Posterior cingulate gyrus (tissue), 11 donors: ENCODE results near the gene NPHP1.
A peak's percentile ranks its signal among the peaks of the same experiment; 100 is the strongest.
"Not testable (repeated sequence)": the region's sequence is repeated elsewhere in the genome, so short reads cannot be mapped to it uniquely, and the experiment has no call there.

Experiments used
- DNase-seq, 10 donors: peaks; one replicate each; pipeline versions ENCODE4 v3.0.0 to v3.0.0-alpha.2; 2020 to 2021; ENCODE audit warnings: mixed read lengths in 3 of 10
- intact Hi-C: fragments of 100-400 bp; cut with DNase I; formaldehyde crosslinking; loops from one replicate; pipeline ENCODE4 v1.15.1; 2023

NPHP1 gene

DNA sequence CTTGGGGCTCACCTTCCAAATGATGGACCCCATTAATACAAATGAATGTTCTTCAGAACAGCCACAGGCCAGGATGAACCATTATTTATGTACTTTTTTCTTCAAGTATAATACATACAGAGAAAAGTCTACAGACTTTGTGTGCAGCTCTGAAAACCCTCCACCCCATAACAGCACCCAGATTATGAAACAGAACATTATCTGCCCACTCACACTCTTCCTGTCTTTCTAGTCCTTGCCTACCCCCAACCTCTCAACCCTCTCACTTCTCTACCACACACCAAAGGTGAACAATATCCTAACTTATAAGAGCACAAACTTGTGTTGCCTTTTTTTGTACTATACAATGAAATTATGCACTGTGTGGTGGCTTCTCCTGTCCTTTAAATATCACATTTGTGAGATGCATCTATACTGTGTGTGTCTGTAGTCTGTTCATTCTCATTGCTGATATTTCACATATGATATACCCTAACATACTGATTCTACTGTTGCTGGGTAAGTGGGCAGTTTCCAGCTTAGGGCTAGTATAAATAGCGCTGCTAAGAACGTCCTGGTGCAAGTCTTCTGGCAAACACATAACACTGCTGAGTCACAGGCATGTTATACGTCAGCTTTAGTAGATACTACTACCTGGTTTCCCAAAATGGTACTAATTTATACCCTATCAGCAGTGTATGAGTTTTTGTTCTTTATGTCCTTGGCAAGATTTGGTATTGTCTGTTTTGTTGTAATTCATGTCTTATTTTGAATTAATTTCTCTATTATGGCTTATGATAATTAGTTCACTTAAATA is 1.0 kb upstream of the NPHP1 start:
- intact Hi-C loops: no loop called here
- no peak for DNase-seq

DNA sequence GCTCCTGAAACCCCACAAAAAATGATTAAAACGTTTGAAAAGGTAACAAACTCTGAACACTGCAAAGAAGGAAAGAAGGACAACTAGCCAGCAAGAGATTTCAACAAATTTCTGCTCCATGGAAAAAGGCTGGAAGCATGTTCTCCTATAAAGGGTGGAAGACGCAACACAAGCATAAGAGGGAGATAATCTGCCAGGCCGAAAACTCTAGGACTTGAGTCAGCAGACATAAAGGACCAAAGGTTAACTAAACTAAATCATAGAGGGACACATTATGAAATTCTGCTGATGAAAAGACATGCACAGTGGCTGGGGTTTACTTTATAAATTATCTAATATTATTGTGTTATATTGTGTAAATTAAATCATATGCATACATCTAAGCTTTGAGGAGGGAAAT is 6.8 kb downstream of the NPHP1 start:
- DNase-seq: no peak
- intact Hi-C loops: no loop called here

DNA sequence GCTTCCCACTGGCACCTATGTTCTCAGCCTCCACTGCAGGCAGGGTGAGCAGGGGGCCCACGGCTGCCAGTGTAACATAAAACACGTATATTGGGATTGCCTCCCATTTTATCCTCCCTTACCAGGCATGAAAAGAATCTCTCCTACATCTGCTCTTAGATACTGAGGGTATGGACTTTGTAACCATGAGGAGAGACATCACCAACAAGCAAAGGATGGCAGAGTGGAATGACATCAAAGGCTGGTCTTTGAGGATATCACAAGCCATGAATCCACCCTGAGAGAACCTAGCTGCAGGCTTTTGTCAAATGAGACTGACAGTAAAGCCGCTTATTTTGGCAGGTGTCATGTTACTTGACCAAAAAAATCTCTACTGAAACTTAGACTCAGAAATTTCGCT is 7.4 kb downstream of the NPHP1 start:
- no peak for DNase-seq

DNA sequence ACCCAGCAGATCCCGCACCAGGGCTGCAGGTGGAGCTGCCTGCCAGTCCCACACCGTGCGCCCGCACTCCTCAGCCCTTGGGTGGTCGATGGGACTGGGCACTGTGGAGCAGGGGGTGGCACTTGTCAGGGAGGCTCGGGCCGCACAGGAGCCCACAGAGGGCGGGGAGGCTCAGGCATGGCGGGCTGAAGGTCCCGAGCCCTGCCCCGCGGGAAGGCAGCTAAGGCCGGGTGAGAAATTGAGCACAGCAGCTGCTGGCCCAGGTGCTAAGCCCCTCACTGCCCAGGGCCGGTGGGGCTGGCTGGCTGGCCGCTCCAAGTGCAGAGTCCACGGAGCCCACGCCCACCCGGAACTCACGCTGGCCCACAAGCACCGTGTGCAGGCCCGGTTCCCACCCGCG is 14.6 kb downstream of the NPHP1 start:
- DNase-seq: peak in 1 of 10 donors; percentile 80
- intact Hi-C loops: not testable (repeated sequence)

More for the DNA sequence above, 7.4 kb downstream of the NPHP1 start:
- intact Hi-C loops: no loop called here

DNA sequence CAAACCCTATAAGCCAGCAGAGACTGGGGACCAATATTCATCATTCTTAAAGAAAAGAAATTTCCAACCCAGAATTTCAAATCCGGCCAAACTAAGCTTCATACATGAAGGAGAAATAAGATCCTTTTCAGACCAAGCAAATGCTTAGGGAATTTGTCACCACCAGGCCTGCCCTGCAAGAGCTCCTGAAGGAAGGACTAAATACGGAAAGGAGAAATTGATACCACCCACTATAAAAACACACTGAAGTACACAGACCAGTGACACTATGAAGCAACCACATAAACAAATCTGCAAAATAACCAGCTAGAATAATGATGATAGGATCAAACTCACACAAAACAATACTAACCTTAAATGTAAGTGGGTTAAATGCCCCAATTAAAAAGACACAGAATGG is 22.4 kb downstream of the NPHP1 start:
- intact Hi-C loops: no loop called here
- no peak for DNase-seq

DNA sequence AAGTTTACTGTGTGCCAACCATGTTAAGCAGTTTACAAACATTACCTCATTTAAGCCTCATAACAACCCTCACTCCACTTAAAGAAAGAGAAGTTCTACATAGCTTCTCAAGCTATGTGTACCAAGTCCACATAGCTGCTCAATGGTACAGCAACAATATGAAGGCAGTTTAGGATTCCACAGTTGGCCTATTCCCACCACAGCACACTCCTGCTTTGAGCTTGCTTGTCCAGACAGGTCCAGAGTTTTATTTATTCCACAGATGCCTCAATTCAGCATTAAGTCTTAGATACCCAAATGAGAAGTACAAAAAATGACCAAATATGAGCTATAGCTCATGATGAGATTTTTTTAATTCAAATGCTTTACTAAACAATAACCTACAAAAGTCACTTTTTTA is 24.8 kb downstream of the NPHP1 start:
- intact Hi-C loops: no loop called here
- DNase-seq: no peak

DNA sequence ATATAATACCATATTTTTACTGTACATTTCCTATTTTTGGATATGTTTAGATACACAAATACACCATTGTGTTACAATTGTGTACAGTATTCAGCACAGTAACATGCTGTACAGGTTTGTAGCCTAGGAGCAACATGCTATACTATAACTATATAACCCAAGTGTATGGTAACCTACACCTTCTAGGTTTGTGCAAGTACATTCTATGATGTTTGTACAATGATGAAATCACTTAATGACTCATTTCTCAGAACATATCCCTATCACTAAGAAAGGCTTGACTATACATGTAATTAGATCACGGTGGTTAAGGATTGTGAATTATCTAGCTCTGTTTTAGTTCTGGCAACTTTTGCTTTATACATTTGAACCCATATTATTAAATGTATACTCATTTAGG is 31.3 kb downstream of the NPHP1 start:
- intact Hi-C loops: no loop called here
- DNase-seq: no peak

DNA sequence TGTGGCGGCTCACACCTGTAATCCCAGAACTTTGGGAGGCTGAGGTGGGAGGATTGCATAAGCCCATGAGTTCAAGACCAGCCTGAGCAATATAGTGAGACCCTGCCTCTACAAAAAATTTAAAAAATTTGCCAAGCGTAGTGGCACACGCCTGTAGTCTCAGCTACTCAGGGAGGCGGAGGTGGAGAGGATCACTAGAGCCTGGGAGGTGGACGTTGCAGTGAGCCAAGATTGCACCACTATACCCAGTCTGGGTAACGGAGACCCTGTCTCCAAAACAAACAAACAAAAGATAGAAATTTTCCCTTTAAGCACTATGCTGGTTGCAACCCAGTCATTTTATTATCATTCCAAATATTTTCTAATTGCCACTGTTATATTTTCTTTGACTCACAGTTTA is 32.3 kb downstream of the NPHP1 start:
- intact Hi-C loops: no loop called here
- DNase-seq: no peak

DNA sequence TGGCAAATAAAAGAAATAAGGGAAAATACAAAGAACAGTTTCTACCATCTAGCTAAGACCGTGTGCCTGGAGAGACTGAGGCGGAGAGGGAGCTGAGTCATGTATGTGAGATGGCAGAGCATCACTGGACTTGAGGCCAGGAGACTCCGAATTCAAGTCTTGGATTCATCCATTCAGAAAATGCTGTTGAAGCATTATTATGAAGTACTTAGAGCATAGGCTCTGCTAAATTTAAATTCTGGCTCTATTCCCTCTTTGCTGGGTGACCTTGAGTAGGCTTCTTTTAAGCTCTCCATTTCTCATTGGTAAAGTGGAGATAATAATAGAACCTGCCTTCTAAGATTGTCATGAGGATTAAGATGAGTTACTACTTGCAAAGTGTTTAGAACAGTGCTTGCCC is 34.7 kb downstream of the NPHP1 start:
- intact Hi-C loops: no loop called here
- DNase-seq: no peak

DNA sequence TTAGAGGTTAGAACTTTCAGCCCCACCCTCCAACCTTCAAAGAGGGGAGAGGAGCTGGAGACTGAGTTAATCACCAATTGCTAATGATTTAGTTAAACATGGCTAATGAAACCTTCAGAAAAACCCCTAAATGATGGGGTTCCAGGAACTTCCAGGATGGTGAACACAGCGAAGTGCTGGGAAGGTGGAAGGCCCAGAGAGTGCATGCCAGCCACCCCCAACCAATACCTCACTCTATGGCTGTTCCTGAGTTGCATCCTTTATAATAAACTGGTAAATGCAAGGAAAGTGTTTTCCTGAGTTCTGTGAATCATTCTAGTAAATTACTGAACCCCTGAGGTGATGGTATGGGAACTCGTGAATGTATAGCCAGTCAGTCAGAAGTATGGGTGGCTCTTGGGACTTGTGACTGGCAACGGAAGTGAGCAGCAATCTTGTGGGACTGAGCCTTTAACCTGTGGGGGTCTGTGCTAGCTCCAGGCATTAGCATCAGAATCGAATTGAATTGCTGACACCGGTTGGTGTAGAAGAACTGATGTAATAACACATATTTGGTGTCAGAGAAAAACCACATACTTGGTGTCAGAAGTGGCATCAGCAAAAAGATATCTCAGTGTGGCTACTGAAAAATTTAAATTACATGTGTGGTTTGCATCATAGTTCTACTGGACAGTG is 37.4 kb downstream of the NPHP1 start:
- intact Hi-C loops: no loop called here
- DNase-seq: no peak

DNA sequence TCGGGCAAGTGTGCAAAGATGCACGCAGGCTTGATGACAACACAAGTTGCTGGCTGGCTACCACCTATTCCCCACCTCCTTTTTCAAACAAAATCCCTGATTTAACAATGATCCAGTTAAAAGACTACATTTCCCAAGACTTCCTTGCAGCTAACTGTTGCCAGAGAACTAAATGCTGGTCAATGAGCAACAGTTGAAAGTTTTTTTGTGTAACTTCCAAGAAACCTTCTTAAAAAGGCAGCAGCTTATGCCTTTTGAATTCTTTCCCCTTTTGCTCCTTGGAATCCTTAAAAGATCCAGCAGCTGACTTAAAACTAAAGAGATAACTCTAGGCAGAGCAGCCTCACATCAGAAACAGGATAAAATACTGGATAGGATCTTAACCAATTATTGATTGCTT is 38.5 kb downstream of the NPHP1 start:
- intact Hi-C loops: no loop called here
- DNase-seq: no peak

DNA sequence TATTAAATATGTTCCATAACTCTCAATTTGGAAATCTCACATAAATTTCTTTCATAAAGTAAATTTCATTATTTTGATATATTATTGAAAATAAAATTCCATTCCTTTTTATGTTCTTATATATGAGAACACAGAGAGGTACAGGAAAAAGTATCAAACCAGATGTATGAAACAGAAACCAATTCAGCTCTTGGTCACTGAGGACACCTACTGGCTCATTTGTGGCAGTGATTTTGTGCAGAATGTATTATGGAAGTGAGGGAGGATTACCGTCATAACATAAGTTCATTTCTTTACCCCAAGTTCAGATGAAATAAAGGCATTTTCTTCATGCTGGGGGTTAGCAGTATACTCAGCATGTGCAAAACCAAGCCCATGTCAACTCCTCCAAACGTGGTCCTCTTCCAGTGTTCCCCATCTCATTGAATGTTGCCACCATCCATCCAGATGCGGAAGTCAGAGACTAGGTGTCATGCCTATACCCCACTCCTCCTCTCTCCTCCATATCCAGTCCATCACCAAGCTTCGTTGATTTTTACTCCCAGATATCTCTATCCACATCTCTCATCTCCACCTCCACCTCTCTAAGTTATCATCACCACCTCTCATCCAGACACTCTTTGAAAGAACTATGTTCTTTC is 47.5 kb downstream of the NPHP1 start:
- peak in 1 of 10 donors; percentile 11 for DNase-seq
- intact Hi-C loops: no loop called here

DNA sequence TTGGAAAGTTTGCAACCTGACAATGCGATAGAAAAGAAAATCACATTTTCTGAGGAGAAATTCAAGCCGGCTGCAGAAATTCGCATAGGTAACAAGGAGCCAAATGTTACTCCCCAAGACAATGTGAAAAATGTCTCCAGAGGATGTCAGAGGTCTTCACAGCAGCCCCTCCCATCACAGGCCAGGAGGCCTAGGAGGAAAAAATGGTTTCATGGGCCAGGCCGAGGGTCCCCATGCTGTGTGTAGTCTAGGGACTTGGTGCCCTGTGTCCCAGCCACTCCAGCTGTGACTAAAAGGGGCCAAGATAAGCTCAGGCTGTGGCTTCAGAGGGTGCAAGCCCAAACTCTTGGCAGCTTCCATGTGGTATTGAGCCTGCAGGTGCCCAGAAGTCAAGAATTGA is 50.0 kb downstream of the NPHP1 start:
- intact Hi-C loops: not testable (repeated sequence)

DNA sequence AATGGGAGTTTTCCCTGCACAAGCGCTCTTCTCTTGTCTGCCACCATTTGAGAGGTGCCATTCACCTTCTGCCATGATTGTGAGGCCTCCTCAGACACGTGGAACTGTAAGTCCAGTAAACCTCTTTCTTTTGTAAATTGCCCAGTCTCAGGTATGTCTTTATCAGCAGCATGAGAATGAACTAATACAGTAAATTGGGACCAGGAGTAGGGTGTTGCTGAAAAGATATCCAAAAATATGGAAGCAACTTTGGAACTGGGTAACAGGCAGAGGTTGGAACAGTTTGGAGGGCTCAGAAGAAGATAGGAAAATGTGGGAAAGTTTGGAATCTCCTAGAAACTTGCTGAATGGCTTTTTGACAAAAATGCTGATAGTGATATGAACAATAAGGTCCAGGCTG is 50.6 kb downstream of the NPHP1 start:
- not testable (repeated sequence) for DNase-seq

More for the DNA sequence above, 50.0 kb downstream of the NPHP1 start:
- DNase-seq: not testable (repeated sequence)

DNA sequence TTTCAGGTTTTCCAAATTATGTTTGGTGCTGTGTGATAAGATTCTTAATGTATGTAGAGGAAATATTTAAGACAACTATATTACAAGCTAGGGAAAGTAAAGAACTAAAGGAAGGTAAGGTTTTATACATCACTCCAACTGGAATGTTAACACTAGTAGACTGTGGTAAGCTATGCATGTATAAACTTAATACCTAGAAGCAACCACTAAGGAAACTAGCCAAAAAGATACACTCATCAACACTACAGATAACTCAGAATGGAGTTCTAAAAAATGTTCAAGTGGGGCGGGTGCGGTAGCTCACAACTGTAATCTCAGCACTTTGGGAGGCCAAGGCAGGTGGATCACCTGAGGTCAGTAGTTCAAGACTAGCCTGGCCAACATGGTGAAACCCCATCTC is 51.4 kb downstream of the NPHP1 start:
- intact Hi-C loops: no loop called here
- no peak for DNase-seq

More for the DNA sequence above, 50.6 kb downstream of the NPHP1 start:
- intact Hi-C loops: not testable (repeated sequence)

DNA sequence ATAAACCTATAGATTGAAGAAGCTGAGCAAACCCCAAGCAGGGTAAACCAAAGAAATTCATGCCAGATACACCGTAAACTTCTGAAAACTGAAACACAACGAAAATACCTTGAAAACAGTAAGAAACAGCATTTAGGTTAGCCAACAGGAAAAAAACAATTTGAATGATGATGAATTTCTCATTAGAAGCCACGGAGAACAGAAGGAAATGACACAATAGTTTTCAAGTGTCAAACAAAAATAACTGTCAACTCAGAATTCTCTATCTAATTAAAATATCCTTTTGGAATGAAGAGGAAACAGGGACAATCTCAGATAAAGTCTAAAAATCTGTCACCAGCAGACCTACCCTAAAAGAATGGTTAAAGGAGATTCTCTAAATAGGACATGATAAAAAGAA is 51.9 kb downstream of the NPHP1 start:
- intact Hi-C loops: no loop called here
- no peak for DNase-seq

DNA sequence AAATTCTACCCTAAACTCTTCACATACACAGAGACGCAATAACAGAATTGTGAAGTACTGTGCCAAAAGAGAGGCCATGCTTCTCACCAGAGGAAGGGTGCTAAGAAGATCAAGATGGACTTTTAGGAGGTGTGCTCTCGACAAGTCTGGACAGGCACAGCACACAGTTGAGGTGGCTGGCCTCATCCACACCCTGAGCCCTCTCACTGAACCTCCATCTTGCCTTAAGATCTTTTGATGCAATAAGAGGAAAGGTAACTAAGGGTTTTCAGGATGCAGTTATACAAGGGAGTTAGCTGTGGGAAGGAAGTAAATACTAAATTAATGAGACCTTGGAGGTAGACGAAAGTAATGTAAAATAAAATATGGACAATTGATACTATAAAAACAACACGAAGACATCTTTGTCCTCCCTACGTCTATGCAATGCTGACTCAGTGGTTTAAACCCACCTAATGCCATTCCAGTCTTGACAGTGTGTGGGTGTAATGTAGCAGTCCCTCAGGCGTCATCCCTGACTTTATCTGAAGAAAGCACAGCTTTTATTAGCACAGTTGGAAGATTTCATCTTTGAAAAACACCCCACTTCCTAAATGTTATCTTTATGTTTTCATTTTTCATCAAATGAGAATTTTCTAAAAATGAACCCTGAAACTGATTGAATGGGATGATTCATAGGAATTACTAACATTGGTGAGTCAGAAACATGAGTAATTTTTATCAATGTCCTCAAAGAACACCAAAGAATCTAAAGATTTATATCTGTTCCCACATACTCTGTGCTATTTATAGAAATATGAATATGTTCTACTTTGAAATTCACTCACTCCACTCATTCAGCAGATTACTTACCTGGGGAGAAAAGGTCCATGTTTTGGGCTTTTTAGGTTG is 55.2 kb downstream of the NPHP1 start:
- intact Hi-C loops: no loop called here
- DNase-seq: no peak

DNA sequence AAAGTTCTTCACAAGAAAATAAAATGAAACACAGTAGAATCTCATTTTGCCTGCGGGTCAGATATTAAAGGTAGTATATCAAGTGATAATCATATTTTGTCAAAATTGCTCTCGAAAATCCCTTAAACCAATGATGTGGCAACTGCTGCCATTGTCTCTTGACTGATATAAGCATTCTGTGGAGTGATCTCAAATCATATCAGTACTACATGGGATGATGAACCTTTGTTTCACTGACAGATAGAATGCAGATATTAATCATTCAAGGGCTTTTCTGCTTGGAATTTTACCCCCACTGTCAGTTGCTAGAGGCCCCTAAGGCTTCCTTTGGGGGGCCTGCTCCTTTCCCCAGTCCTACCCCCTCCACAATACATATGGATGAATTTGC is 57.9 kb downstream of the NPHP1 start:
- intact Hi-C loops: no loop called here
- DNase-seq: no peak

DNA sequence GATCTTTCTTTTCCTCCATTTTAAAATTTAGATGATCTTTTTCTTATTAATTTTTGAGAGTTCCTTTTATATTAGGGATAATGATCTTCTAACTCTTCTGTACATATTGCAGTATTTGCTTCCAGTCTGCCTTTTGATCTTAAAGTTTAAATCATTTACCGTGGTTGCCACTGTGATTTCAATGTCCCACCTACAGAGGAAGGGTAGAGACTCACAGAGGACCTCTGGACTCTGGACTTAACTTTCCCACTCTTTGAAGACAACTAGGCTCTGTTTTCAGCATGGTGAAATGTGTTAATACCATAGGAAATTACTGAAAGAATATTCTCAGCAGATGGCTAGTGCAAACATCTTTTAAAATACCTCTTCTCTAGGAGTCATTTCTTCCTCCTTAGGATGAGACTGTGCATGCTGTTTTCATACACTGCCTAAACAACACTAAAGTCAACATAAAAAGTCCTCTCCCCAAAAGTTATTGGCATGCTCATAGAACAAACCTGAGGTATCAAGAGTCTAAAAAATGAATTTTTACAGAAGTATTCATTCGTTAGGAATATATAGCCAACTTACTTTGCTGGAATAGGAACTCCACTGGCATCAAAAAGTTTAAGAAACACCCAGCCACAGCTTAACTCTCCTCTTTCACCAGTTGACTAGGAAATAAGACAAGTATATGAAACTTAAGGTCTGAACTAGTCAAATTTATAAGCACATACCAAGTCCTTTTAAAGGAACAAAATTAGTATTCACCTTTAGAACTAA is 58.4 kb downstream of the NPHP1 start:
- intact Hi-C loops: no loop called here
- no peak for DNase-seq

DNA sequence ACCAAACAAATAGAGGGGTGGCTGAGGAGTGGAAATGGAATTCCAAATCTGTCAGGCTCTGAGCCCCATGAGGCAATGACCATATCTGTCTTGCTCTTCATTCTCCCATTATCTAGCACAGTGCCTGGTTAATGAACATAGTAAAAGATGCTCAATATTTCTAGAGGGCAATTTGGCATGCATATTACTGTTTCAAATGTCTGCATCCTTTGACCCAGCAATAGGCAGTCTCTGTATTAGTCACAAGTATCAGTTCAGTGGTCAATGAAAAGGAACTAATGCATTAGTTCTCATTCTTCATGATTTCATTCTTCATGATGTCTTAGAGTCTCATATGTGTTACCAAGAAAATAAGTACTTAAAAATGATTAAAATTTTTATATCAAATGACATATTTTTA is 60.8 kb downstream of the NPHP1 start:
- intact Hi-C loops: no loop called here

More for the DNA sequence above, 60.8 kb downstream of the NPHP1 start:
- no peak for DNase-seq
